Measurements from ENCODE around the gene SPIN1. TPM values are rescaled to one million over a fixed set of nuclear protein-coding genes. Genes with fewer than 3 reads are reported as not detected.

SPIN1 gene
- total and polyA plus RNA-seq, 2 experiments from 2014 or later = 59.8 to 119 TPM

DNA sequence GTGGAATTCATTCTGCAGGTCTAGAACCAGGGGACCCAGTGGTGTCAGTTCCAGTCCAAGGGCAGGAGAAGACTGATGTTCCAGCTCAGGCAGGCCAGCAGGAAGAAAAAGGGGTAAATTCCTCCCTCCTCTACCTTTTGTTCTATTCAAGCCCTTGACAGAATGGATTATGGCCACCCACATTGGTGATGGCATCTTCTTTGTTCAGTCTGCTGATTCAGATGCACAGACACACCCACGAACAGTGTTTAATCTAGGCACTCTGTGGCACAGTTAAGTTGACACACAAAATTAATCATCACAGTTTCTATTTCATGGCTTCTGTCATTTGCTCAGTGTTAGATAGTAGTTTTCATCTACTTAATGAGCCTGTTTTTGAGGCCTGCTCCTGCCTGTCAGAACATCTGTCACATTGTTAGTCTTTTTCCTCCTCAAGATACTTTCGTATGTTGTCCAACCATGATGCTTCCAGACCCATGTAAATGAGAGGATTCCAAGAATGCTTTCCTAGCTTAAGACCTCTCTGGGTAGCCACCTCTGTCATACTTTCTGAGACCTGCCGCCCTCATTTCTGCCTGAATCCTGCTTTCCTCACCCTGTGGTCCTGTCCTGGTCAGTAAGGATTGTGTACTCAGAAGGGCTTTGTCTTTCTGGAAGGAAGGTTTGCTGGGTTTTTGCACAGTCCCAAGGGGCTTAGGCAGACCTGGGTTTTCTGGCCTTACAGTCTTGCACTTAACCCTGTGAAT lies 72.5 kb downstream of the SPIN1 start:
- DNase-seq (ENCODE audit: low spot score) = no peak
- Histone ChIP-seq H3K9me2 (replicated peaks; ENCODE audit: insufficient read depth) (no peaks in the 10 kb centered on the region), H3K4me1 (ENCODE audit: insufficient read depth) (peaks cover 8% of the 10 kb centered on the region), H3K4me3 (no peak overlapping the region), H3K27me3 (no peaks in the 10 kb centered on the region), H3K27ac (no peak overlapping the region), H3K36me3 (replicated peaks; ENCODE audit: insufficient read depth, low read depth) (no peaks in the 10 kb centered on the region), H3K4me2 (no peak overlapping the region), H4K20me1 (ENCODE audit: insufficient read depth, poor library complexity, severe bottlenecking) (no peaks in the 10 kb centered on the region), H3K79me2 (peaks cover 89% of the 10 kb centered on the region), H2AFZ (no peak overlapping the region), H3K9me3 (ENCODE audit: low read depth) (no peaks in the 10 kb centered on the region)
- WGBS (ENCODE audit: low lambda C conversion rate, missing lambda C conversion rate) = 86% methylated on average over 3 of the region's 3 CpGs
- TF ChIP-seq EZH2phosphoT487 (IDR thresholded peaks at IDR 0.05; ENCODE audit: low read depth, severe bottlenecking, unreplicated experiment) (no peak), EZH2 (IDR thresholded peaks at IDR 0.05; ENCODE audit: borderline replicate concordance) (no peak), CTCF (IDR thresholded peaks at IDR 0.05; ENCODE audit: poor library complexity) (no peak)

DNA sequence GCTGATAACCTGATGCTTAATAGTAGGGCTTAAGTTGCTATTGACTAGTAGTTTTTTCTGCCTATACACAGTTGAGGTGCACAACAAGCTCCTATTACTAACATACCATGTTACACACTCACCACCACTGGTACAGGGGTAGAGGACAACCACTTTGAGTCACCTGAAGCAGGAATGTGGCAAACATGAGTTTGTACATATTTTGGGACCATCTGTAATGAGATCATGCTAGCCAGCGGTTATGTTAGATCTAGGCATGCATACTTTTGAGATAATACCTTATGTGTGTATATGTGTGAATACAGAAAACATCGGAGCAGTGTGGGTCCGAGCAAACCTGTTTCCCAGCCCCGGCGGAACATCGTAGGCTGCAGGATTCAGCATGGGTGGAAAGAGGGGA lies 73.9 kb downstream of the SPIN1 start:
- Histone ChIP-seq H3K79me2 (peaks cover 90% of the 10 kb centered on the region), H4K20me1 (ENCODE audit: insufficient read depth, poor library complexity, severe bottlenecking) (peaks cover 2% of the 10 kb centered on the region), H3K27ac (no peak overlapping the region), H3K9me3 (ENCODE audit: low read depth) (no peaks in the 10 kb centered on the region), H3K4me3 (no peak overlapping the region), H3K4me2 (no peak overlapping the region), H3K27me3 (no peaks in the 10 kb centered on the region), H3K36me3 (replicated peaks; ENCODE audit: insufficient read depth, low read depth) (no peaks in the 10 kb centered on the region), H2AFZ (no peak overlapping the region), H3K9me2 (replicated peaks; ENCODE audit: insufficient read depth) (no peaks in the 10 kb centered on the region), H3K4me1 (ENCODE audit: insufficient read depth) (peaks cover 8% of the 10 kb centered on the region)
- 90% methylated on average over 6 of the region's 6 CpGs for WGBS (ENCODE audit: low lambda C conversion rate, missing lambda C conversion rate)
- TF ChIP-seq EZH2phosphoT487 (IDR thresholded peaks at IDR 0.05; ENCODE audit: low read depth, severe bottlenecking, unreplicated experiment) (no peak), CTCF (IDR thresholded peaks at IDR 0.05; ENCODE audit: poor library complexity) (no peak), EZH2 (IDR thresholded peaks at IDR 0.05; ENCODE audit: borderline replicate concordance) (no peak)
- DNase-seq (ENCODE audit: low spot score) = no peak

DNA sequence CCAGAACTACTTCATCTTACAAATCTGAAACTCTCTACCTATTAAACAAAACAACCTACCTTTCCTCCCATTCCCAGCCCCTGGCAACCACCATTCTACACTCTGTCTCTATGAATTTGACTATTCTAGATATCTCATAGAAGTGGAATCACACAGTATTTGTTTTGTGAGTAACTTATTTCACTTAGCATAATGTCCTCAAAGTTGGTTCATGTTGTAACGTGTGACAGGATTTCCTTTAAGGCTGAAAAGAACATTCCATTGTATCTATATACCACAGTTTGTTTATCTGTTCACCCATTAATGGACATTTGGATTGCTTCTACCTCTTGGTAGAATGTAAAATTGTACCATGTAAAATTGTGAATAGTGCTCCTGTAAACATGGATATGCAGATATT lies 76.6 kb downstream of the SPIN1 start:
- H3K9me2 ChIP-seq (replicated peaks; ENCODE audit: insufficient read depth) = no peaks in the 10 kb centered on the region
- WGBS (ENCODE audit: low lambda C conversion rate, missing lambda C conversion rate) = 52% methylated on average over 1 of the region's 1 CpG
- TF ChIP-seq EZH2 (IDR thresholded peaks at IDR 0.05; ENCODE audit: borderline replicate concordance) (no peak), CTCF (IDR thresholded peaks at IDR 0.05; ENCODE audit: poor library complexity) (no peak), EZH2phosphoT487 (IDR thresholded peaks at IDR 0.05; ENCODE audit: low read depth, severe bottlenecking, unreplicated experiment) (no peak)
- H3K4me2 ChIP-seq = no peak overlapping the region
- no peaks in the 10 kb centered on the region for H3K36me3 ChIP-seq (replicated peaks; ENCODE audit: insufficient read depth, low read depth)
- no peak overlapping the region for H2AFZ ChIP-seq
- H3K4me1 ChIP-seq (ENCODE audit: insufficient read depth) = no peaks in the 10 kb centered on the region
- H3K27me3 ChIP-seq = no peaks in the 10 kb centered on the region
- H3K27ac ChIP-seq = no peak overlapping the region
- no peak overlapping the region for H3K4me3 ChIP-seq
- peaks cover 4% of the 10 kb centered on the region for H4K20me1 ChIP-seq (ENCODE audit: insufficient read depth, poor library complexity, severe bottlenecking)
- H3K79me2 ChIP-seq = peaks cover 93% of the 10 kb centered on the region
- no peaks in the 10 kb centered on the region for H3K9me3 ChIP-seq (ENCODE audit: low read depth)
- no peak for DNase-seq (ENCODE audit: low spot score)

All from hepatocyte (in vitro differentiated cells).